Smooth muscle cell (in vitro differentiated cells): ENCODE results near the gene ADGRB2. TPM values are rescaled to one million over a fixed set of nuclear protein-coding genes. Genes with fewer than 3 reads are reported as not detected.

Source experiments
- DNase-seq: peaks from one replicate; lab custom pipeline; 2025; ENCODE audit not compliant: unreplicated experiment; lab: John Stamatoyannopoulos, UW
- H2AFZ ChIP-seq: fragments of 200-600 bp; sonication (generic); 2 replicates; pipeline ENCODE4 v1.6.0; 2016; ENCODE audit warnings: antibody characterized with exemption, low read depth, mild to moderate bottlenecking
- H3F3A ChIP-seq: fragments of 200-600 bp; sonication (generic); 2 replicates; pipeline ENCODE4 v1.6.0; 2017; ENCODE audit warnings: antibody characterized with exemption, low read depth
- H3K27ac ChIP-seq: fragments of 200-600 bp; sonication (generic); 2 replicates; pipeline ENCODE4 v1.5.1; 2016; ENCODE audit warnings: low read depth, mild to moderate bottlenecking
- H3K27me3 ChIP-seq: fragments of 200-600 bp; sonication (generic); 2 replicates; pipeline ENCODE4 v1.6.1; 2016; ENCODE audit warnings: low read depth, mild to moderate bottlenecking
- H3K36me3 ChIP-seq: fragments of 200-600 bp; sonication (generic); 2 replicates; pipeline ENCODE4 v1.5.1; 2016; ENCODE audit warnings: low read depth
- H3K4me1 ChIP-seq: fragments of 200-600 bp; sonication (generic); 2 replicates; pipeline ENCODE4 v1.5.1; 2016; ENCODE audit warnings: low read depth
- H3K4me2 ChIP-seq: fragments of 200-600 bp; sonication (generic); 2 replicates; pipeline ENCODE4 v1.6.0; 2016; ENCODE audit warnings: mild to moderate bottlenecking
- H3K4me3 ChIP-seq: fragments of 200-600 bp; sonication (generic); 2 replicates; pipeline ENCODE4 v1.5.1; 2016; ENCODE audit warnings: mild to moderate bottlenecking
- H3K79me2 ChIP-seq: fragments of 200-600 bp; sonication (generic); 2 replicates; pipeline ENCODE4 v1.6.0; 2016; ENCODE audit warnings: low read depth, mild to moderate bottlenecking
- H3K9ac ChIP-seq: fragments of 200-600 bp; sonication (generic); 2 replicates; pipeline ENCODE4 v1.6.0; 2016; ENCODE audit warnings: low read depth
- H3K9me3 ChIP-seq: fragments of 200-600 bp; sonication (generic); replicated peaks from 2 replicates; pipeline ENCODE4 v1.5.1; 2016; ENCODE audit warnings: low read depth
- H4K20me1 ChIP-seq: fragments of 200-600 bp; sonication (generic); 2 replicates; pipeline ENCODE4 v1.6.0; 2016; ENCODE audit warnings: low read depth
- WGBS: methylation state at CpG from one replicate; pipeline ENCODE4 v1.1.7; 2016; ENCODE audit warnings: low lambda C conversion rate; 5-methylcytosine and 5-hydroxymethylcytosine counted together
- polyA plus RNA-seq: library from polyadenylated mRNA; unstranded; fragments of >200 nt; fragmentation: Nextera tagmentation; extraction: Ambion mirVana; gene quantifications from 2 replicates; pipeline ENCODE4 v1.2.1, GENCODE V29; 2016
- total RNA-seq: library from RNA; depleted of rRNA; stranded (reverse); fragments of >200 nt; gene quantifications from 2 replicates; pipeline ENCODE4 v1.2.3, GENCODE V29; 2014
- TF ChIP-seq, protein P1 (sequence below): fragments of 200-600 bp; sonication (generic); IDR thresholded peaks from 2 replicates; pipeline ENCODE4 v1.5.1; 2017; ENCODE audit warnings: borderline replicate concordance, mild to moderate bottlenecking, antibody characterized with exemption; ENCODE audit not compliant: insufficient read depth, poor library complexity, severe bottlenecking

Gene ADGRB2
- total and polyA plus RNA-seq, 2 experiments from 2014 or later, result 8.8 to 9.4 TPM

DNA sequence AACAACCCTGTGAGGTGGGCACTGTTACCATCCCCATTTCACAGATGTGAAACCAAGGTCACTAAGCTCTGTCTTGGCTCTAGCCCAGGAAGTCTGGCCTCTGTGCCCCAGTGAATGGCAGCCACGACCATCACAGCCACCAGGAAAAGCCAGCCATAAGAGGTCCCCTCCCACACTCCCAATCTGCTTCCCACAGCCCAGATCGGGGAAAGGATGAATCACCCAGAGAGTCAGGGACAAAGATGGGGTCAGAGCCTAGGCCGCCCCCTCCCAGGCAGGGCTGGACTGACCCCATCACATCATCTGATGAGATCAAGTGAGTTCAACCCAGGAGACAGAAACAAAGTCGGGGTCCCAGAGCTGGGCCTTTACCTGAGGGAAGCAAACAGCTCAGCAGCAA lies 37.4 kb downstream of the ADGRB2 start:
- Histone ChIP-seq H3K79me2 (no peaks in the 10 kb centered on the region), H3K9ac (no peak overlapping the region), H4K20me1 (peaks cover 6% of the 10 kb centered on the region), H3K36me3 (no peaks in the 10 kb centered on the region), H2AFZ (no peak overlapping the region), H3K4me3 (no peak overlapping the region), H3K4me1 (no peaks in the 10 kb centered on the region), H3K4me2 (no peak overlapping the region), H3K27ac (no peak overlapping the region), H3F3A (peaks cover 6% of the 10 kb centered on the region), H3K9me3 (no peaks in the 10 kb centered on the region), H3K27me3 (no peaks in the 10 kb centered on the region)
- TF ChIP-seq, protein P1, sequence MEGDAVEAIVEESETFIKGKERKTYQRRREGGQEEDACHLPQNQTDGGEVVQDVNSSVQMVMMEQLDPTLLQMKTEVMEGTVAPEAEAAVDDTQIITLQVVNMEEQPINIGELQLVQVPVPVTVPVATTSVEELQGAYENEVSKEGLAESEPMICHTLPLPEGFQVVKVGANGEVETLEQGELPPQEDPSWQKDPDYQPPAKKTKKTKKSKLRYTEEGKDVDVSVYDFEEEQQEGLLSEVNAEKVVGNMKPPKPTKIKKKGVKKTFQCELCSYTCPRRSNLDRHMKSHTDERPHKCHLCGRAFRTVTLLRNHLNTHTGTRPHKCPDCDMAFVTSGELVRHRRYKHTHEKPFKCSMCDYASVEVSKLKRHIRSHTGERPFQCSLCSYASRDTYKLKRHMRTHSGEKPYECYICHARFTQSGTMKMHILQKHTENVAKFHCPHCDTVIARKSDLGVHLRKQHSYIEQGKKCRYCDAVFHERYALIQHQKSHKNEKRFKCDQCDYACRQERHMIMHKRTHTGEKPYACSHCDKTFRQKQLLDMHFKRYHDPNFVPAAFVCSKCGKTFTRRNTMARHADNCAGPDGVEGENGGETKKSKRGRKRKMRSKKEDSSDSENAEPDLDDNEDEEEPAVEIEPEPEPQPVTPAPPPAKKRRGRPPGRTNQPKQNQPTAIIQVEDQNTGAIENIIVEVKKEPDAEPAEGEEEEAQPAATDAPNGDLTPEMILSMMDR, result no peak
- DNase-seq, result no peak
- WGBS, result 56% methylated on average over 4 of the region's 4 CpGs

DNA sequence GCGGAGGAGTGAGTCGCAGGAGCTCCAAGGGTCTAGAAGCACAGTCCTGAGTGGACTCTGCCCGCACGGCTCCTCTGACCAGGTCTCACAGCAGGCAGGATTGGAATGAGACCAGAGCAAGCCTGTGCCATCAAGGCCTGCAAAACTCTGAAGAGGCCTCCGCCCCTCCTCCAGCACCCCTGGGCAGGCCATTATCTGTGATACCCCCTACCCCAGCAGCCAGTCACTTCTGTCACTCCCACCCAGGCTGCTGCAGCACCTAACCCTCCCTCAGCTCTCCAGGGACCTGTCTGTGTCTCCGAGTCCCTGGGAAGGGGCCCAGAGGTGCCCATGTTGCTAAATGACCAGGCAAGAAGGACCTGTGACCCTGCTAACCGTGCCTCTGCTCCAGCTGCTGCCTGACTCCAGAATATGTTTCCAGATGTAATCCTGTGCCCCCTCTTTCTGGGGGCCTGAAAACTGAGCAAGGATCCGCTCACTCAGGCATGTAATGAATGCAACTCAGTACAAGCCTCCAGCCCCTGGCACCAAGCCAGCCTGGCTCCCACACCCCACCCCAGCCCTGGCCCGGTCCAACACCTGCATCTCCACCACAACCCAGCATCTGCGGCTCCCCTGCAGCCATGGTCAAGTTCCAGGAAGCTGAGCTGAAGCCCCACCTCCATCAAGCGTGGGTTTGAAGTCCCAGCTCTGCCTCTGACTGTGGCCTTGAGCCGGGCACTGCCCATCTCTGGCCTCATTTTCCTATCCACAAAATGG lies 38.2 kb downstream of the ADGRB2 start:
- Histone ChIP-seq H3K4me2 (no peak overlapping the region), H3K9me3 (no peaks in the 10 kb centered on the region), H3K9ac (no peak overlapping the region), H3K4me3 (no peak overlapping the region), H3K36me3 (no peaks in the 10 kb centered on the region), H3K79me2 (no peaks in the 10 kb centered on the region), H4K20me1 (peaks cover 6% of the 10 kb centered on the region), H2AFZ (no peak overlapping the region), H3K27me3 (peaks cover 4% of the 10 kb centered on the region), H3K27ac (no peak overlapping the region), H3F3A (peaks cover 6% of the 10 kb centered on the region), H3K4me1 (no peaks in the 10 kb centered on the region)
- TF ChIP-seq, protein P1, result no peak
- DNase-seq, result no peak
- WGBS, result 95% methylated on average over 12 of the region's 12 CpGs

DNA sequence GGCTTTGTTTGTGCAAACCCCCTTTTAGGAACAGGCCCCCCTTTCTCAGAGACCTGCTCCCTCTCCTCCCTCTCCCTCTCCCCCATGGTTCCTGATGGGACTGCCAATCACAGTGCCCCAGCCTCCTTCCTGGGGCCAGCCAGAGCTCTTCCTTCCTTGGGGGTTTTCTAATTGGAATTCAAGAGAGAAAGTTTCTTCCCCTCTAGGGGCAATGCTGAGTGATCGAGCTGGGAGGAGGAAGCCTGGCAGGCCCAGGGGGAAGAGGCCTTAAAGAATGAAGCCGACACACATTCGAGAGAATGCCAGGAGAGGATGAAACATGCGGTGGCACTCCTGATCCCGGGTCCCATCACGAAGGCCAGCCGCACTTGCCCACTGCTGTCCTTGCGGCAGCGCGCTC lies 39.0 kb downstream of the ADGRB2 start:
- H2AFZ ChIP-seq, result no peak overlapping the region
- WGBS, result 83% methylated on average over 10 of the region's 10 CpGs
- TF ChIP-seq, protein P1, result no peak
- H3F3A ChIP-seq, result peaks cover 6% of the 10 kb centered on the region
- no peaks in the 10 kb centered on the region for H3K9me3 ChIP-seq
- H3K36me3 ChIP-seq, result no peaks in the 10 kb centered on the region
- H3K27ac ChIP-seq, result no peak overlapping the region
- H3K27me3 ChIP-seq, result peaks cover 6% of the 10 kb centered on the region
- H3K79me2 ChIP-seq, result no peaks in the 10 kb centered on the region
- no peaks in the 10 kb centered on the region for H3K4me1 ChIP-seq
- peaks cover 6% of the 10 kb centered on the region for H4K20me1 ChIP-seq
- no peak overlapping the region for H3K9ac ChIP-seq
- no peak for DNase-seq
- H3K4me3 ChIP-seq, result no peak overlapping the region
- no peak overlapping the region for H3K4me2 ChIP-seq
